ENCODE data around the gene TIA1. TPM values are rescaled to one million over a fixed set of nuclear protein-coding genes. Genes with fewer than 3 reads are reported as not detected.
"Not testable (repeated sequence)": the region's sequence is repeated elsewhere in the genome, so short reads cannot be mapped to it uniquely, and the experiment has no call there.

TIA1 gene
- 100 to 1,000 TPM in 1 of 4 donors, 10 to 100 TPM in 3; 31.2 to 115 (median 58.0) TPM for total RNA-seq

GRCh38 chr2:70248181-70248847 is at the start of gene TIA1:
Gene TIA1 (minus strand): TSS chr2:70248628. CDS start chr2:70248430, 198 bp downstream.
- Histone ChIP-seq H3K27ac (peak within 1 kb of the TSS; percentile 98), H3K27me3 (no peaks in the 10 kb centered on the region)

GRCh38 chr2:70297828-70298227 is 49.4 kb upstream of the TIA1 start:
- not testable (repeated sequence) for H3K27me3 ChIP-seq; H3K9me3 ChIP-seq; DNase-seq (ENCODE audit: low spot score in 2 of 2); H3K27ac ChIP-seq; H3K4me3 ChIP-seq
- Histone ChIP-seq H3K36me3 (peaks cover 26% of the 10 kb centered on the region), H3K4me1 (peaks cover 17% of the 10 kb centered on the region)
- WGBS, result 90% methylated on average over 4 of the region's 4 CpGs

More at GRCh38 chr2:70248181-70248847, at the start of gene TIA1:
- WGBS, result 0% methylated on average over 18 of the region's 47 CpGs
- H3K36me3 ChIP-seq, result no peaks in the 10 kb centered on the region
- no peaks in the 10 kb centered on the region for H3K9me3 ChIP-seq
- TF ChIP-seq POLR2A (IDR thresholded peaks at IDR 0.05), result peak; percentile 35 to 71
- TF ChIP-seq POLR2AphosphoS5 (IDR thresholded peaks at IDR 0.05), result peak in 2 of 3 donors; percentile 19 to 63
- no peak for TF ChIP-seq EP300 (IDR thresholded peaks at IDR 0.05)
- H3K4me1 ChIP-seq, result peaks cover 25% of the 10 kb centered on the region
- peak; percentile 99 for DNase-seq (ENCODE audit: low spot score in 2 of 2)
- H3K4me3 ChIP-seq, result peak within 1 kb of the TSS; percentile 94

- Histone ChIP-seq H3K4me3 (no peak overlapping the region), H3K27ac (no peak overlapping the region), H3K9me3 (no peaks in the 10 kb centered on the region), H3K4me1 (no peaks in the 10 kb centered on the region), H3K36me3 (peaks cover 88% of the 10 kb centered on the region), H3K27me3 (no peaks in the 10 kb centered on the region)
- DNase-seq (ENCODE audit: low spot score in 2 of 2), result no peak
- no peak for TF ChIP-seq EP300 (IDR thresholded peaks at IDR 0.05)
- TF ChIP-seq CTCF (IDR thresholded peaks at IDR 0.05), result no peak
- TF ChIP-seq POLR2AphosphoS5 (IDR thresholded peaks at IDR 0.05), result no peak
- TF ChIP-seq POLR2A (IDR thresholded peaks at IDR 0.05), result no peak
- WGBS, result 91% methylated on average over 5 of the region's 5 CpGs
These were observed 35.2 kb upstream of the TIA1 start for GRCh38 chr2:70283500-70284191.

GRCh38 chr2:70282439-70282838 is 34.0 kb upstream of the TIA1 start:
- no peak for DNase-seq (ENCODE audit: low spot score in 2 of 2)
- H3K4me3 ChIP-seq, result no peak overlapping the region
- no peaks in the 10 kb centered on the region for H3K27me3 ChIP-seq
- no peak for TF ChIP-seq CTCF (IDR thresholded peaks at IDR 0.05)
- TF ChIP-seq POLR2A (IDR thresholded peaks at IDR 0.05), result no peak
- TF ChIP-seq EP300 (IDR thresholded peaks at IDR 0.05), result no peak
- no peak for TF ChIP-seq POLR2AphosphoS5 (IDR thresholded peaks at IDR 0.05)
- WGBS, result 77% methylated on average over 5 of the region's 5 CpGs
- no peaks in the 10 kb centered on the region for H3K9me3 ChIP-seq
- peaks cover 84% of the 10 kb centered on the region for H3K36me3 ChIP-seq
- H3K4me1 ChIP-seq, result no peaks in the 10 kb centered on the region
- H3K27ac ChIP-seq, result no peak overlapping the region

GRCh38 chr2:70280242-70280798 is 31.9 kb upstream of the TIA1 start:
- DNase-seq (ENCODE audit: low spot score in 2 of 2), result no peak
- 79% methylated on average over 2 of the region's 2 CpGs for WGBS
- Histone ChIP-seq H3K4me3 (no peak overlapping the region), H3K27me3 (no peaks in the 10 kb centered on the region), H3K27ac (no peak overlapping the region), H3K9me3 (no peaks in the 10 kb centered on the region), H3K36me3 (peaks cover 84% of the 10 kb centered on the region), H3K4me1 (no peaks in the 10 kb centered on the region)
- TF ChIP-seq POLR2AphosphoS5 (IDR thresholded peaks at IDR 0.05), result no peak
- no peak for TF ChIP-seq CTCF (IDR thresholded peaks at IDR 0.05)
- no peak for TF ChIP-seq EP300 (IDR thresholded peaks at IDR 0.05)
- no peak for TF ChIP-seq POLR2A (IDR thresholded peaks at IDR 0.05)

GRCh38 chr2:70270323-70270722 is 21.9 kb upstream of the TIA1 start:
- H3K36me3 ChIP-seq, result peaks cover 35% of the 10 kb centered on the region
- 44% methylated on average over 3 of the region's 3 CpGs for WGBS
- no peak for TF ChIP-seq POLR2AphosphoS5 (IDR thresholded peaks at IDR 0.05)
- TF ChIP-seq CTCF (IDR thresholded peaks at IDR 0.05), result no peak
- TF ChIP-seq EP300 (IDR thresholded peaks at IDR 0.05), result no peak
- no peak for TF ChIP-seq POLR2A (IDR thresholded peaks at IDR 0.05)
- no peak overlapping the region for H3K27ac ChIP-seq
- no peak overlapping the region for H3K4me3 ChIP-seq
- H3K4me1 ChIP-seq, result no peaks in the 10 kb centered on the region
- no peaks in the 10 kb centered on the region for H3K27me3 ChIP-seq
- no peak for DNase-seq (ENCODE audit: low spot score in 2 of 2)
- no peaks in the 10 kb centered on the region for H3K9me3 ChIP-seq

- not testable (repeated sequence) for H3K27me3 ChIP-seq; H3K4me3 ChIP-seq; H3K9me3 ChIP-seq; DNase-seq (ENCODE audit: low spot score in 2 of 2); H3K27ac ChIP-seq; H3K4me1 ChIP-seq
- H3K36me3 ChIP-seq, result peaks cover 31% of the 10 kb centered on the region
- WGBS, result 89% methylated on average over 18 of the region's 18 CpGs
These were observed 21.2 kb upstream of the TIA1 start for GRCh38 chr2:70269422-70270302.

GRCh38 chr2:70266925-70267324 is 18.5 kb upstream of the TIA1 start:
- not testable (repeated sequence) for H3K27ac ChIP-seq; H3K27me3 ChIP-seq; DNase-seq (ENCODE audit: low spot score in 2 of 2); H3K4me3 ChIP-seq; H3K9me3 ChIP-seq; H3K4me1 ChIP-seq
- H3K36me3 ChIP-seq, result peaks cover 52% of the 10 kb centered on the region
- WGBS, result 98% methylated on average over 22 of the region's 30 CpGs
